ENCODE data around the gene MRPL14.

MRPL14 gene

GRCh38 chr6:44090465-44090864 lies 36.8 kb downstream of the MRPL14 start:
- TF ChIP-seq CTCF (IDR thresholded peaks at IDR 0.05; ENCODE audit: low read depth, low read length, missing control alignments): no peak
- no peak overlapping the region for H3K4me3 ChIP-seq (replicated peaks; ENCODE audit: low read depth, low read length)
- DNase-seq (ENCODE audit: extremely low read depth, low read depth): no peak

GRCh38 chr6:44088827-44089590 lies 38.2 kb downstream of the MRPL14 start:
- H3K4me3 ChIP-seq (replicated peaks; ENCODE audit: low read depth, low read length): no peak overlapping the region
- DNase-seq (ENCODE audit: extremely low read depth, low read depth): no peak
- TF ChIP-seq CTCF (IDR thresholded peaks at IDR 0.05; ENCODE audit: low read depth, low read length, missing control alignments): no peak

GRCh38 chr6:44087623-44088022 lies 39.6 kb downstream of the MRPL14 start:
- TF ChIP-seq CTCF (IDR thresholded peaks at IDR 0.05; ENCODE audit: low read depth, low read length, missing control alignments): no peak
- H3K4me3 ChIP-seq (replicated peaks; ENCODE audit: low read depth, low read length): no peak overlapping the region
- DNase-seq (ENCODE audit: extremely low read depth, low read depth): no peak

- H3K4me3 ChIP-seq (replicated peaks; ENCODE audit: low read depth, low read length): no peak overlapping the region
- no peak for DNase-seq (ENCODE audit: extremely low read depth, low read depth)
- no peak for TF ChIP-seq CTCF (IDR thresholded peaks at IDR 0.05; ENCODE audit: low read depth, low read length, missing control alignments)
These were observed 40.2 kb downstream of the MRPL14 start for GRCh38 chr6:44086931-44087574.

GRCh38 chr6:44085219-44085618 lies 42.0 kb downstream of the MRPL14 start:
- H3K4me3 ChIP-seq (replicated peaks; ENCODE audit: low read depth, low read length): no peak overlapping the region
- no peak for DNase-seq (ENCODE audit: extremely low read depth, low read depth)
- TF ChIP-seq CTCF (IDR thresholded peaks at IDR 0.05; ENCODE audit: low read depth, low read length, missing control alignments): no peak

GRCh38 chr6:44084231-44085014 lies 42.8 kb downstream of the MRPL14 start:
- DNase-seq (ENCODE audit: extremely low read depth, low read depth): no peak
- H3K4me3 ChIP-seq (replicated peaks; ENCODE audit: low read depth, low read length): no peak overlapping the region
- no peak for TF ChIP-seq CTCF (IDR thresholded peaks at IDR 0.05; ENCODE audit: low read depth, low read length, missing control alignments)

Data from HFF-Myc (cell line).